RKO (cell line): ENCODE results near the gene CYP3A7.
"Not testable (repeated sequence)": the region's sequence is repeated elsewhere in the genome, so short reads cannot be mapped to it uniquely, and the experiment has no call there.

Source experiments
- DNase-seq: peaks from one replicate; pipeline ENCODE4 v3.0.0-alpha.2; 2016; ENCODE audit warnings: low spot score

Gene CYP3A7

DNA sequence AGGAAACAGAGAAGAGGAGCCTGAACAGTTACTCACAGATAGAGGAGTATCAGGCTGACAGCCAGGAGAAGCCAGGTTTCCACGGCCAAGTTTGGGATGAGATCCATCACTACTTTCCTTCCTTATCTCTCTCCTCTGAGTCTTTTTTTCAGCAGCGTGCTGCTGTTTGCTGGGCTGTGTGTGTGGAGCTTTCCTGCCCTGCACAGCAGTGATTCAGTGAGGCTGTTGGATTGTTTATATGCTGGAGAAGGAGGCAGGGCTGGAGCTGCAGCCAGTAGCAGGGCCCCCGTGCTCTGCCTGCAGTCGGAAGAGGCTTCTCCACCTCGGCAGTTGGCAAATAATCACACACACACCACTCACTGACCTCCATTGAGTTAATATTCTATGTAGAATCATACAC is at the start of gene CYP3A7:
TSS of gene CYP3A7 (minus strand) at position 210 of the 400 bp plus-strand sequence. CDS start at position 107, 103 bp downstream.
- no peak for DNase-seq

DNA sequence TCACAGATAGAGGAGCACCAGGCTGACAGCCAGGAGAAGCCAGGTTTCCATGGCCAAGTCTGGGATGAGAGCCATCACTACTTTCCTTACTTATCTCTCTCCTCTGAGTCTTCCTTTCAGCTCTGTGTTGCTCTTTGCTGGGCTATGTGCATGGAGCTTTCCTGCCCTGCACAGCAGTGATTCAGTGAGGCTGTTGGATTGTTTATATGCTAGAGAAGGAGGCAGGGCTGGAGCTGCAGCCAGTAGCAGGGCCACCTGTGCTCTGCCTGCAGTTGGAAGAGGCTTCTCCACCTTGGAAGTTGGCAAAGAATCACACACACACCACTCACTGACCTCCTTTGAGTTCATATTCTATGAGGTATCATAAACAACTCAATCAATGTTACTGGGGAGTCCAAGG is 49.0 kb upstream of the CYP3A7 start, which contains the start of gene CYP3A4:
TSS of gene CYP3A4 (minus strand) at position 178 of the 400 bp plus-strand sequence. CDS start at position 75, 103 bp downstream.
- no peak for DNase-seq

DNA sequence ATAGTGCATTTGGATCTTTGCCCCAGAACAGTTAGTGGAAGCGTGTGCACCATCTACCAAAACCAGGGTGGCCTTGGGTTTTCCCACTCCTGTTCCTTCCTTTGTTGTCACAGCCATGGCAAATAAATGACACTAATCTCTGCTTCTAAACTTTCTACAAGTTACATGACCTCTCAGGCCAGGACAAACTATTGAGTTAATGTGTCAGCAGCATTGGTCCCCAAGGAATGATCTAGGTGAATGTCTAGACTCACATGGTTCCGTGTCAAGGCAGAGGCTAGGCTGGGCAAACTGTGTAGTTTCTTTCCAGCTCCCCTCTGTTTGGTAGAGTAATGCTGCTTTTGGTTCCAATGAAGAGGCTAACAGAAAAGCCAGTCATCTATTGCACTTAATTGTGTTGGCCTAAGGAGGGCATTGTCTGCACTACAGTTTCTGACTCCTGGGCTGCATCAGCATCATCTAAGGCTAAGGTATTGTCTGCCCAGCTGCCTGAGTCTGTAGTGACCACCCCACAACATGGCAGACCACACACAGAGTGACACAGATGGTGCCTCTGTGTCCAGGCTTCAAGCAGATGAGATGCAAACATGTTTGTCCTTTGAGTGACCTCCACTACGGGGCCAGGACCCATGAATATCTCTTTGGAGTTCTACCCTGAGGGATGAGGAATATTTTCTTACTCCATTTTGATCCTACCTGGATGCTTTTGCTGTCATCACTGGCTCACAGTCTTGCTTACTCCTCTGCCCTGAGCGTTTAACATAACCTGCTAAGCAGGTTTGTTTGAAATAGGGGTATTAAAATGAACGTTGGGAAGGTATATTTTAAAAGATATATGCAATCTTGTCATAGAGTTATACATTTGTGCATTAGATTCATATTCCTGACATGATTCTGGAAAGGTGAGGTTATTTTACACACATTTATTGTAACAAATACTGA is 47.3 kb upstream of the CYP3A7 start:
- no peak for DNase-seq

DNA sequence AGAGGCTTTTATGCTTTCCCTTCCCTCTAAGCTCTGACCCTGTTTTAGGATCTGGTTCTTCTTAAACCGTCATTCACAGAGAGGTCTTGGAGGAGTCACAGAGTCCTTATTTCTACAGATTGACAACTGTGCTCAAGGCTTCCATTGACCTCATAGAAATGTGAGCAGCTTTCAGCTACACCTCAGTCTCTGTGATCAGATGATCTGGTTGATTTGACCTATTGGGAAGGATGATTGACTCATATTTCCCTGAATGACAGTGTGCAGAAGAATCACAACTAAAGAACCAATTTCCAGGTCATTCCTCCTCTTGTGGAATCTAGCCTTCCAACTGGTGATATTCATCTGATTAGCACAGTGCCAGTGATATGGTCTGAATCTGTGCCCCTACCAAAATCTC is 45.6 kb upstream of the CYP3A7 start:
- no peak for DNase-seq

DNA sequence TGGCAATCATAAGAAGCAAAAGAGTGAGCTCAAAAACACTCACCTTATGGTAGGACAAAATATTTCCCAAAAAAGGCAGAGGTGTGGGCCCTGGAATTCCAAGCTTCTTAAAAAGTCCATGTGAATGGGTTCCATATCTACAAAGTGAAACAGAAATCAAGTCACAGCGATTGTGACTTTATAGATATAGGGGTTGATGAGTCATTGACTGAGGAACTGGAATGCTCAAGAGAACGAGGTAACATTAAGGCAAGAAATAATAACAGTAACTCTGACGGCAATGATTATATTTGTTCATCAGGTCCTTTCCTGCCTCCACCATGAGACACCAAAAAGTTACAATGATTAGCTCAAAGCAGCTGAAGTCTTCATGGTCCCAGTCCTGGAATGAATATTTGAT is 45.0 kb upstream of the CYP3A7 start:
- no peak for DNase-seq

DNA sequence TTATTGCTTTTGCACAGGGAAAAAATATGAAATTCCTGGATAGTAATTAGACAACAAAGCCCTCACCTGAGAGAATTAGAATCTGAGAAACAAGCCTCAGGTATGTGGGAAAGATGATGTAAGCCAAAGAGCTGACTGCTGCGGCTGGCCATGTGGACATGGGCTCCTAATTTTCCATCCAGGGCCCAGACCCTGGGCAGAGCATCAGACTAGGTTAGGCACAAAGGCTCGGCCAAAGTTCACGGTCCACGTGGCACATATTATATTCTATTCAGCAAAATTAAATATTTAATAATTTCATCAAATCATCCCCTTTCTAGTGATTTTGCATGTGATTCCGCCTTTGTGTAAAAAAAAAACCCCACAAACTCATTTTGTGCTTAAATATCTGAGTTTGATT is 43.9 kb upstream of the CYP3A7 start:
- DNase-seq = no peak

DNA sequence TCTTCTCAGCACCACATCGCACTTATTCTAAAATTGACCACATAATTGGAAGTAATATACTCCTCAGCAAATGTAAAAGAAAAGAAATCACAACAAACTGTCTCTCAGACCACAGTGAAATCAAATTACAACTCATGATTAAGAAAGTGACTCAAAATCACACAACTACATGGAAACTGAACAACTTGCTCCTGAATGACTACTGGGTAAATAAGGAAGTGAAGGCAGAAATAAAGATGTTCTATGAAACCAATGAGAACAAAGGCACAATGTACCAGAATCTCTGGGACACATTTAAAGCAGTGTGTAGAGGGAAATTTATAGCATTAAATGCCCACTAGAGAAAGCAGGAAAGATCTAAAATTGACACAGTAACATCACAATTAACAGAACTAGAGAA is 38.4 kb upstream of the CYP3A7 start:
- not testable (repeated sequence) for DNase-seq

DNA sequence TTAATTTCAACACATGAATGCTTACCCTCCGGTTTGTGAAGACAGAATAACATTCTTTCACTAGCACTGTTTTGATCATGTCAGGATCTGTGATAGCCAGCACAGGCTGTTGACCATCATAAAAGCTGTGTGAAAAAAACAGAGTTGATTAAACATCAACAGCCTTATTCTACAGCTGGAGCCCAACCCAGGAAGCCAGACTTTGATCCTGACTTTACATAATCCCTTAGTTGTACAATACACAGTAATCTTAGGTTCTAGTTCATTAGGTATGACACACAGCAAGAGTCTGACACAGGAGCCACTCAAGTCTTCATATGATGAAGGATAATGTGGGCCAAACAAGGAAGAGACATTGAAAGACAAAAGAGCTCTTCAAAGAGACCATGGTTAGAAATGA is 37.6 kb upstream of the CYP3A7 start:
- no peak for DNase-seq

DNA sequence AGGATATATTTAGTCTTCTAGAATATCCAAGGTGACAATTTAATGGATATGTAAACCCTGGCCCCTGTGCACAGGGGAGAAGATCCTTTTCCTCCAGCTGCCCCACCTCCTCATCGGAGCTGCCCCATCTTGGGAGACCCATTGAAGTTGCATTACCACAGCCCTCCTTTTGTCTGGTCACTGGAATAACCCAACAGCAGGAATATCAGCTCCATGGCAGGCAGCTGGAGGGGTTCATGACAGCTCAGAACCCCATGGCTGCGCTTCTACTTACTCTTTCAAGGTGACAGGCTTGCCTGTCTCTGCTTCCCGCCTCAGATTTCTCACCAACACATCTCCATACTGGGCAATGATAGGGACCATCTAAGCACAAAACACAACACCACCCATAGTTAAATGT is 34.5 kb upstream of the CYP3A7 start:
- not testable (repeated sequence) for DNase-seq

DNA sequence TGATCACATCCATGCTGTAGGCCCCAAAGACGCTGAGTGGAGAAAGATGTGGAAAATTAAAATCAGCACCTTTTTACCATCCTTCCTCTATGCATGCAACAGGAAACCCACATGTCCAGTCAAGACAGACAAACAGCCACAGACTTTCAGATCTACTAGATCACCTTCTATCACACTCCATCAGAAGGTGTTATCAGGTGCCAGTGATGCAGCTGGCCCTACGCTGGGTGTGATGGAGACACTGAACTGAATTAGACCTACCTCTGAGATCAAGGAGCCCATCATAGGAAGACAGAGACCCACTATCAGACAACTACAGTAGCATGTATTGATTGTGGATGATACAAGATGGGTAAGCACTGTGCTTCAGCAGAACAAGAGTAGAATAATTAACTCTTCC is 33.5 kb upstream of the CYP3A7 start:
- no peak for DNase-seq

DNA sequence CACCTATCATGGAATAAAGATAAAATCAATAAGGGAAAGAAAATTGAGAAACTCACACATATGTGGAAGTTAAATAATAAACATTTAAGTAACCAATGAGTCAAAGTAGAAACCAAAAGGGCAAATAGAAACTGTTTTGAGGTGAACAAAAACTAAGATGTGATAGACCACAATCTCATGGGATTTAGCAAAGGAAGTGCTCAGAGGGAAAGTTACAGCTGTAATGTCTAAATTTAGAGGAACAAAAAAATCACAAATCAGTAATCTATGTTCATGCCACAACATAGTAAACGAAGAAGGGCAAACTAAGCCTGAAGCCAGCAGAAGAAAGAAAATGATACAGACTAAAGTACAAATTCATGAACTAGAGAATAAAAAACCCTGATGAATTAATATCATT is 32.7 kb upstream of the CYP3A7 start:
- DNase-seq = no peak

DNA sequence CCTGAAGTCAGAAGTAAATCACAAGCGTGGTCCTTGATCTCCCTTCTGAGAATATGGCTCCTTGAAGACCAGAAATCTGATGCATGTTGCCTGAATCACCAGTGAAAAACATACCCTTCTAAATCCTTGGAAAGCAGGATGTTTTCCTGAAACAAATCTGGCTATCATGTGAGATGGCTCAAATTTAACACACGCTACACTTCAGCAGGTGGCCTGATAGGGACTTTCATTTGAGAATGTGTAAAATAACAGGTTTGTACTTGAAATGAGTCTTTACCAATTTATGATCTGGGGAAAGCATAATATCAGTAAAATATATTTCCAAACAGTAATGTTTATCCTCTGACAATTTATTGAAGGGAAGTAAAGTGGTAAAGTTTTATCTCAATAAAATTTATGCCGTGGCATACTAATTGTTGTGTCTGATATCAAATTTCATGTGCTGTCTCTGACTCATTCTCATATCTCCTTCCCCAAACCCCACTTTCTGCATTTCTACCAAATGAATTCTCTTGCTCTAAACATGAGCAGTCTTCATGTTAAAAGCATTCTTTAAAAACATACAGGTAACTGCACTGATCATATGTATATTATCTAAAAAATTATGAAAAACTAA is 31.6 kb upstream of the CYP3A7 start:
- DNase-seq = no peak

DNA sequence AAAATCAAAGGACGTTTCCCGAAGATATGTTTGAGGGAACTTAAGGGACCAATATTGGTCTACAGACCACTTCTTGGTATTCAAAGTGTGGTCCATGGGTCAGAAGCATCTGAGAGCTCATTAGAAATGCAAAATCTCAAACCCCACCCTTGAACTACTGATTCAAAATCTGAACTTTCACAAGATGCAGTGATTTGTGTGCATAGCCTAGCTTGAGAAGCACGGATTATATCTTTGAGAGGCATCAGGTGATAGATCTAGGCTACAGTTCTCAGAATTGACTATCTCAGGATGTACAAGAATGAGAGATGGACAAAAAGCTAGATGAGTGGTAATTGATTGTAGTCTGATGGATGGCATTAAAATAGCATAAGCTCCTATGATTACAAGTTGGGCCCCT is 29.5 kb upstream of the CYP3A7 start:
- no peak for DNase-seq

DNA sequence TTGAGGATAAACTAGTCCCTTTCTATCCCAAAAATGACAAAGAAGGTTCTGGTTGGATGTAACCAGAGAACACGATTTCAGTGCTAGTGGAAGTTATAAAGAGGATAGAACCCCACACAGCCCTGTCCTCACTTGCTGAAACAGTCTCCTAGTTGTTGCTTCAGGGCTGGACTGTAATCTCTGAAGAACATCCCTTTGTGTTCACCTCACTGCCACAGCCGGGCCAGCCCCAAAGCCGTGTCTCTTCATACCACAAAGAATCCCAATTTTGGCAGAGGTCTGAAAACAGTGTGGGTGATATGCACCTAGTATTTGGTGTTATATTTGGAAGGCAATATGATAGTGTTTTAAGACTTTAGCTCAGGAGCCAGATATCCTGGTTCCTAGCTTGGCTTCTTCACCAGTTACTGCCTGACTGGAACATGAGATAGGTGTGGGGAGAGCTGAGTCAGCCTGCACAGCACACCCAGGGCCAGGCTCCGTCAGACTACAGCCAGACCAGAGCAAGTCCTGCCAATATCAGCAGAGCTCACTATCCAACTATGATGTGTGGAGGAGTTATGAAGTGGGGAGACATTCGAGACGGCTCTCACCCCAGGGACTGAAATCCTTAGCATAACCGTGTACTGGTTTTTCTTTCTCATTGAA is 27.8 kb upstream of the CYP3A7 start:
- peak; percentile 32 for DNase-seq

DNA sequence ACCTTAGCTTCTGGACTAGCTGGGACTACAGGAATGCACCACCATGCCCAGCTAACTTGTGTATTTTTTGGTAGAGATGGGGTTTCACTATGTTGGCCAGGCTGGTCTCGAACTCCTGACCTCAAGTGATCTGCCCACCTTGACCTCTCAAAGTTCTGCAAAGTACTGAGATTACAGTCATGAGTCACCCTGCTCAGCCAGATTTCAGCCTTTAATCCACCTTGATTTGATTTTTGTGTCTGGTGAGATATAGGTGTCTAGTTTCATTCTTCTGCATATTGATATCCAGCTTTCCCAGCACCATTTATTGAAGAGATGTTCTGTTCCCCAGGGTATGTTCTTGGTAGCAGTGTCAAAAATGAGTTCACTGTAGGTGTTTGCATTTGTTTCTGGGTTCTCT is 20.1 kb upstream of the CYP3A7 start:
- no peak for DNase-seq

DNA sequence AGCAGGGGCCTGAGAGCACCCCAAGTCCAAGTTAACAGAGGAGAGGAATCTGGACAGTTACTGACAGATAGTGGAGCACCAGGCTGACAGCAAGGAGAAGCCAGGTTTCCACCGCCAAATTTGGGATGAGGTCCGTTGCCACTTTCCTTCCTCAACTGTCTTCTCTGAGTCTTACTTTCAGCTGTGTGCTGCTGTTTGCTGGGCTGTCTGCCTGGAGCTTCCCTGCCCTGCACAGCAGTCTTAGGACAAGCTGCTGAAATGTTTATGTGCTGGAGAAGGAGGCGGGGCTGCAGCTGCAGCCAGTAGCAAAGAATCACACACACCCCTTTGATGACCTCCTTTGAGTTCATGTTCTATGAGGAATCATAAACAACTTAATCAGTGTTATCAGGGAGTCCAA is 17.4 kb upstream of the CYP3A7 start:
- DNase-seq = no peak

DNA sequence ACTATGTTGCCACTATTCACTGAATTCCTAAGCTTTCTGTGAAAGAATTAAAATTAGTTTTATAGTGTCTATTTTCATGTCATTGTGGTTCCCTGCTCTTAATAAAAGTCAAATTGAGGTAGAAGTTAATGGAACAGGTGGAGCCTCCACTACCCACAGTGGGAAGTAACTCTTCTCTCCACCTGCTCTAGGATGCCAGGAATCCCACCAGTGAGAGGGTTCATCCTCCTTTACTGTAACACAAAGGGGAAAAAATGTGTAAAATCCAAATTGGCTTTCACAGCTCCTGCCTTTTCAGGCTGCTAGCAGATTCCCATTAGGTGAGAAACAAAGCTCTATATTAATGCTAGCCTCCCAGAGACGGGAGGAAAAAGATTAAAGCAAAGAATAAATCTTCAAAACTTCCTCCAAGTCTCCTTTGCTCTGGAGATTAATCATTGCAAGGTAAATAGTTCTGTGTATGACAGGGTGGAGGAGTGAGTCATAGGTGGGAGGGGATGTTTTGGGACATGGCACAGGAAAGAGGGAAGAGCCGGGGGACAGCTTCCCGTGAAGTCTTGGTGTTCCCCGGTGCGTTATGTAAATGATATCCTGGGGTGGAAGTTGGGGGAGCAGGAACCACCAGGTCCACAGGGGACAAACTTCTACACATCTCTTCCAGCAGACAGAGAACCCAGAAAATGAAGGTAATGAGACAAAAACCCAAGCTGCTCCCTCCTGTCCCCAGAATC is 16.5 kb upstream of the CYP3A7 start:
- peak; percentile 62 for DNase-seq

DNA sequence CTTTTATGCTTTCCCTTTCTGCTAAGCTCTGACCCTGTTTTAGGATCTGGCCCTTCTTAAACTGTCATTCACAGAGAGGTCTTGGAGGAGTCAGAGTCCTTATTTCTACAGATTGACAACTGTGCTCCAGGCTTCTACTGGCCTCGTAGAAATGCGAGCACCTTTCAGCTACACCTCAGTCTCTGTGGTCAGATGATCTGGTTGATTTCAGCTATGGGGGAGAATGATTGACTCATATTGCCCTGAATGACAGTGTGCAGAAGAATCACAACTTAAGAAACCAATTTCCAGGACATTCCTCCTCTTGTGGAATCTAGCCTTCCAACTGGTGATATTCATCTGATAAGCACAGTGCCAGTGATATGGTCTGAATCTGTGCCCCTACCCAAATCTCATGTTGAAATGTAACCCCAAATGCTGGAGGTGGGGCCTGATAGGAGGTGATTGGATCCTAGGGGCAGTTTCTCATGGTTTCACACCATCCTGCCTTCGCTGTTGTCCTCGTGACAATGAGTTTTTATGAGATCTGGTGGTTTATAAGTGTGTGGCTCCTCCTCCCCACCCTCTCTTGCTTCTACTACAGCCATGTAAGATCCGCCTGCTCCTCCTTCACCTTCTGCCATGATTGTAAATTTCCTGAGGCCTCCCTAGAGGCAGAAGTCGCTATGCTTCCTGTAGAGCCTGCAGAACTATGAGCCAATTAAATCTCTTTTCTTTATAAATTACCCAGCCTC is 14.0 kb upstream of the CYP3A7 start:
- DNase-seq = no peak

DNA sequence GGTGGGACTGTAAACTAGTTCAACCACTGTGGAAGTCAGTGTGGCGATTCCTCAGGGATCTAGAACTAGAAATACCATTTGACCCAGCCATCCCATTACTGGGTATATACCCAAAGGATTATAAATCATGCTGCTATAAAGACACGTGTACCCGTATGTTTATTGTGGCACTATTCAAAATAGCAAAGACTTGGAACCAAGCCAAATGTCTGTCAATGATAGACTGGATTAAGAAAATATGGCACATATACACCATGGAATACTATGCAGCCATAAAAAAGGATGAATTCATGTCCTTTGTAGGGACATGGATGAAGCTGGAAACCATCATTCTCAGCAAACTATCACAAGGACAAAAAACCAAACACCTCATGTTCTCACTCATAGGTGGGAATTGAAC is 11.9 kb upstream of the CYP3A7 start:
- DNase-seq = not testable (repeated sequence)

DNA sequence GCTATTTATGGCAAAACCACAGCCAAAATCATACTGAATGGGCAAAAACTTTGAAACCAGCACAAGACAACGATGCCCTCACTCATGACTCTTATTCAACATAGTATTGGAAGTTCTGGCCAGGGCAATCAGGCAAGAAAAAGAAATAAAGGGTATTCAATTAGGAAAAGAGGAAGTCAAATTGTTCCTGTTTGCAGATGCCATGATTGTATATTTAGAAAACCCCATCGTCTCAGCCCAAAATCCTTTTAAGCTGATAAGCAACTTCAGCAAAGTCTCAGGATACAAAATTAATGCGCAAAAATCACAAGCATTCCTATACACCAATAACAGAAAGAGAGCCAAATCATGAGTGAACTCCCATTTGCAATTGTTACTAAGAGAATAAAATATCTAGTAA is 10.4 kb upstream of the CYP3A7 start:
- not testable (repeated sequence) for DNase-seq

DNA sequence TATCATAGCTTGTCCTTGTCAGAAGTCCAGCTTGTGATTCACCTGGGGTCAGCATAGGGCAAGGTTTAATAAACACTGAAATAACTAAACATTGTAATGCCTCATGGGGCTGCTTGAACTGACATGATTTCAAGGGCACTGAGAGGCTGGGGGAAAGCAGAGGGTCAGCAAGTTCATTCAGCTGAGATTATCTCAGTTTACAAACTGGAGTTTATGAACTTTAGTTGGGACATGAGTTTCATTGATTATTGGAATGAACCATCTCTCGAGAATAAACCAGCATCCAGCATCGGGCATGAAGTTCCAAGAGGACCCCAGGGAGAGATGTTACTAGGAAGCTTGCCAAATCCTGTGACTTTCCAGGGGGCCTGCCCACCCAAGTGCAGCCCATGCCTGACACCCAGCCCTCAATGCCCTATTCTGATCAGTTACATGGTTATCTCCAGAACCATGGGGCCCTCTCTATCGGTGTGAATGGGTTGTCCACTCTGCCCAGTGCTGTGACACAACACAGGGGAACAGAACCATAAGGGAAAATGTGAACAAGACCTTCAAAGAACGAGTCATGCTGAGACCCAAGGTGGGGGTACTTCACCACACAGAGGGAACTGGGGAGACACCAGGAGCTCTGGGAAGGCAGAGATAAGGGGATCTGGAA is 7.9 kb upstream of the CYP3A7 start:
- no peak for DNase-seq
